Upper lobe of right lung (tissue), 1 donor: ENCODE data around the gene CHRDL2. TPM values are rescaled to one million over a fixed set of nuclear protein-coding genes. Genes with fewer than 3 reads are reported as not detected.

Source experiments
- ATAC-seq: fragments of 200-7000 bp; cut with Tn5 transposase; one replicate; pipeline ENCODE4 v1.9.1; 2020; ENCODE audit warnings: mild to moderate bottlenecking, moderate library complexity
- DNase-seq: peaks from one replicate; pipeline ENCODE4 v3.0.0-alpha.2; 2020
- H3K27ac ChIP-seq: fragments of 200-600 bp; one replicate; pipeline ENCODE4 v1.8.0; 2022
- H3K27me3 ChIP-seq: fragments of 200-600 bp; one replicate; pipeline ENCODE4 v1.8.0; 2022; ENCODE audit warnings: mild to moderate bottlenecking
- H3K36me3 ChIP-seq: fragments of 200-600 bp; one replicate; pipeline ENCODE4 v1.8.0; 2022
- H3K4me1 ChIP-seq: fragments of 200-600 bp; one replicate; pipeline ENCODE4 v1.8.0; 2022
- H3K4me3 ChIP-seq: fragments of 200-600 bp; one replicate; pipeline ENCODE4 v1.8.0; 2022; ENCODE audit warnings: mild to moderate bottlenecking
- H3K9me3 ChIP-seq: fragments of 200-600 bp; one replicate; pipeline ENCODE4 v1.8.0; 2022
- intact Hi-C: fragments of 100-400 bp; cut with DNase I; formaldehyde crosslinking; loops from one replicate; pipeline ENCODE4 v1.11.0; 2022
- total RNA-seq: library from RNA; stranded (reverse); fragmentation: NEBNext Ultra II Directional; extraction: Animal tissue kit (Norgen Biotek cat#: 25700); gene quantifications from one replicate; pipeline ENCODE4 v1.2.1, GENCODE V29; 2021
- TF ChIP-seq, protein P1 (sequence below): fragments of 200-600 bp; IDR thresholded peaks from one replicate; pipeline ENCODE4 v1.8.0; 2022; ENCODE audit warnings: antibody characterized with exemption
- donor health status: DM: no; HTN: yes; CAD: no; lungs with severe emphysema.

The CHRDL2 gene
- total RNA-seq, 1 donor from 2014 or later, result 1.6 TPM

DNA sequence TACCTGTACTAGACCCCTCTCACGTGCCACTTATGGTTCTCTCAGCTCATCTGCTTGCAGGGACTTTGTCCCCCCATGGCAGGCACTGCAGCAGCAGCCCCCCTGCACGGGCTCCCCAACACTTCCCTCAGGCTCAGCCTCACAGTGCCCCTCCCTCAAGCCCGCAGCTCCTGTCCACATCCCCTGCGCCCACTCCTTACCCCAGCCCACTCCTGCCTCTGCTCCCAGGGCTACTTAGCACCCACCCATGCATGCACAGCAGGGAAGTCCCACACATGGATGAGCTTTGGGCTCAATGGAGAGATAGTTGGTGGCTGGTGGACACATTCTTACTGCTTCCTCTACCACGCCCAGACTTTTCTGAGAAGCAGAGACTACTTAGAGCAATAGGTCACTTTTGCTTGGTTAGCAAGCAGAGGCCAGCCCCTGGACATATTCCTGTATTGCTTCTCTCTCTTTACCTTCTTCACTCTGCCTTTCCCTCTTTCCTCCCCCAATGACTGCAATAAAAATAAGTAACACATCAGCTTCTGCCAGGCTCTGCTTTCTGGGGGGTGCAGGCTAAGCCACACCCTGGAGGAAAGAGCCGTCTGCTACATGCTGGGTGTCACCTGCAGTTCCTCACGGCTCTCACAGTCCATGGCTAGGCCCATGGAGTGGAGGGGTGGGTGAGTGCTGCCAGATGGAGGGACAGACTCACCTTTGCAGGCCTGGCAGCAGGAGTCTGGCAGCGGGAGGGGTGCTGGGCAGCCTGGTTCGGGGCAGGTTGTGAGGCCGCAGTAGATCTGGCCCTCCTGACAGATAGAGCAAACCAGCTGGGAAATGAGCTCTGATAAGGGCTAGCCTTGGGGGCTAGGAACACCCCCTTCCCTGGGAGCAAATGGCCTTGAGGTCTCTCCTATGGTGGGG lies 23.4 kb downstream of the CHRDL2 start:
- H3K27ac ChIP-seq, result no peak overlapping the region

DNA sequence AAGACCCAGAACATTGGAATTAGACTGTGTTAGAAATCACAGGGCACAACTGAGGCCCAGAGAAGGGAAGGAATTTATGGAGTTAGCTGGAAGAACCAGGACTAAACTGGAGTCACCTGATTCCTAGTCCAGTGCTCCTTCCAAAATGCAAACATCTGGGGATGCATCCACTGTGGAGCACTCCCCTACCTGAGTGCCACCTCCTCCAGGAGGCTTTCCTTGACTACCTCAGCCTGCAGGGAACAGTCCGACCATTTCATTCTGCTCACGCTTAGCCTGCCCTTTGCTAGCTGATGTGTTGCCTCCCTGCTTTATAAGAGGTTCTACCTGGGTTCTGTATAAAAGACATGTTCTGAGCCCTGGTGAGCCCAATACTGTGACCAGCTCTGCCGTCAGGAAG lies 24.0 kb downstream of the CHRDL2 start:
- Histone ChIP-seq H3K27me3 (no peaks in the 10 kb centered on the region), H3K27ac (no peak overlapping the region), H3K9me3 (no peaks in the 10 kb centered on the region), H3K4me1 (no peaks in the 10 kb centered on the region), H3K36me3 (no peaks in the 10 kb centered on the region), H3K4me3 (no peak overlapping the region)
- TF ChIP-seq, protein P1, sequence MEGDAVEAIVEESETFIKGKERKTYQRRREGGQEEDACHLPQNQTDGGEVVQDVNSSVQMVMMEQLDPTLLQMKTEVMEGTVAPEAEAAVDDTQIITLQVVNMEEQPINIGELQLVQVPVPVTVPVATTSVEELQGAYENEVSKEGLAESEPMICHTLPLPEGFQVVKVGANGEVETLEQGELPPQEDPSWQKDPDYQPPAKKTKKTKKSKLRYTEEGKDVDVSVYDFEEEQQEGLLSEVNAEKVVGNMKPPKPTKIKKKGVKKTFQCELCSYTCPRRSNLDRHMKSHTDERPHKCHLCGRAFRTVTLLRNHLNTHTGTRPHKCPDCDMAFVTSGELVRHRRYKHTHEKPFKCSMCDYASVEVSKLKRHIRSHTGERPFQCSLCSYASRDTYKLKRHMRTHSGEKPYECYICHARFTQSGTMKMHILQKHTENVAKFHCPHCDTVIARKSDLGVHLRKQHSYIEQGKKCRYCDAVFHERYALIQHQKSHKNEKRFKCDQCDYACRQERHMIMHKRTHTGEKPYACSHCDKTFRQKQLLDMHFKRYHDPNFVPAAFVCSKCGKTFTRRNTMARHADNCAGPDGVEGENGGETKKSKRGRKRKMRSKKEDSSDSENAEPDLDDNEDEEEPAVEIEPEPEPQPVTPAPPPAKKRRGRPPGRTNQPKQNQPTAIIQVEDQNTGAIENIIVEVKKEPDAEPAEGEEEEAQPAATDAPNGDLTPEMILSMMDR, result no peak
- DNase-seq, result no peak
- no peak for ATAC-seq
- intact Hi-C loops, result no loop called here

More for the DNA sequence above, 23.4 kb downstream of the CHRDL2 start:
- Histone ChIP-seq H3K4me1 (no peaks in the 10 kb centered on the region), H3K4me3 (no peak overlapping the region), H3K27me3 (no peaks in the 10 kb centered on the region), H3K9me3 (no peaks in the 10 kb centered on the region), H3K36me3 (no peaks in the 10 kb centered on the region)
- ATAC-seq, result no peak
- TF ChIP-seq, protein P1, result no peak
- no peak for DNase-seq
- intact Hi-C loops, result no loop called here

DNA sequence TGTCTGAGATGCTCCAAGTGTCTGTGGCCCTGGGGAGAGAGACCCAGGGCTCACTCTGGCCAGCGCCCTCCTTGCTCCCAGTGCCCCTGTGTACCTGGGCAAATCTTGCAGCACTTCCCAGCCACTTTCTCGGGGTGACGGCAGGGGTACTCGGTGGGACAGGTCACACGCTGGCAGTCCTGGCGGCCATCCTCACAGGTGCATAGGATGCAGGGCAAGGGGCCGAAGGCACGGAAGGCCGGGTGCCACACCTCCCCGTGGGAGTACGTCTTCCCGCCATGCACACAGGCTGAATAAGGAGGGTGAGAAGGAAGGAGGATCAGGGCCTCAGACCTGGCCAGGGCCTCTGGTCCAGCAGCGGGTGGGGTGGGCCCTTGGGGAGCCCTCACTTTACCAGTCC lies 28.0 kb downstream of the CHRDL2 start:
- H3K4me1 ChIP-seq, result no peaks in the 10 kb centered on the region
- H3K27me3 ChIP-seq, result no peaks in the 10 kb centered on the region
- H3K9me3 ChIP-seq, result no peaks in the 10 kb centered on the region
- H3K4me3 ChIP-seq, result no peak overlapping the region
- intact Hi-C loops, result no loop called here
- H3K36me3 ChIP-seq, result no peaks in the 10 kb centered on the region
- DNase-seq, result no peak
- H3K27ac ChIP-seq, result no peak overlapping the region
- no peak for ATAC-seq
- TF ChIP-seq, protein P1, result no peak

DNA sequence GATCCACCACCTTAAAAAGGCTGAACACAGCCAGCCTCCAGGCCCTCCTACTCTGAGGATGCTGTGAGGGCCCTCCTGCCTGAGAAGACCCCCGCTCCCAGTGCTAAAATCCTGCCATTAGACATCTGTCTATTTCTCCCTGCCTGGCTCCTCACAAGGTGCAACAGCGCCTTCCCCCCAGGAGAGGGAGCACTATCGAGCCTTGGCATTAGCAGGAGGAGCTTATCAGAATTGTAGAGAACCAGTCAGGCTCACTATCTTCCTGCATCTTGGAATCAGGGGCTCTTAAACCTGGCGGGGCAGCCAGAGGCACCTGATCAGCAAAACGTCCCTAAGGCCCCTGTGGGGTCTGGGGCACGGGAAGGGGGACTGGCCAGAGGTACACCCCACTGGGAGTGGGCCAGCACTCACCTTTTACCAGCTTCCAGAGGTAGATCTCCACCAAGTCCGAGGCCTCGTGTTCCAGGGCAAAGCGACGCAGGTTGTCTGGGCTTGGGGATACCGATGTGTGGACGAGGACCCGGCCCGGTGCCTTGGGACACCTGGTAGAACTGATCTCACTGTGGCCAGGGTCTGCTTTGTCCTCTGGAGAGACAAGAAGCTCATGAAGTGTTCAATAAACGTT lies 28.7 kb downstream of the CHRDL2 start:
- Histone ChIP-seq H3K4me3 (no peak overlapping the region), H3K36me3 (no peaks in the 10 kb centered on the region), H3K9me3 (no peaks in the 10 kb centered on the region), H3K27me3 (no peaks in the 10 kb centered on the region), H3K27ac (no peak overlapping the region), H3K4me1 (peaks cover 4% of the 10 kb centered on the region)
- DNase-seq, result peak; percentile 78
- ATAC-seq, result peak; percentile 87
- intact Hi-C loops, result no loop called here
- TF ChIP-seq, protein P1, result peak; percentile 95

DNA sequence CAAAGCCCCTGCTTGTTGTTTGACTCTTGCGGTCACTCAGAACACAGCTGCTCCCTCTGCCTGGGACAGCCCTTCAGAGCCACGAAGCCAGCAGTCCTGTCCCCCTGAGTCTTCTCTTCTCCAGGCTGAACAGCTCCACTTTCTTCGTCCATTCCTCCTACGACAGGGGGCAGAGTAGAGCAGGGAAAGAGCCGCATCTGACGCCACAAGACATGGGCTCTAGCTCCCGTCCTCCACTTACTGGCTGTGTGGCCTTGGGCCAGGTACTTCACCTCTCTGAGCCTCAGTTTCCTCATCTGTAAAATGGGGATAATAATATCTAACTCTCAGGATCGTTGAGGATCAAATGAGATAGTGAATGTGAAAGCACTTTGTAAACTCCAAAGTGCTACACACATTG lies 29.9 kb downstream of the CHRDL2 start:
- TF ChIP-seq, protein P1, result peak; percentile 6
- Histone ChIP-seq H3K36me3 (no peaks in the 10 kb centered on the region), H3K27me3 (no peaks in the 10 kb centered on the region), H3K4me1 (peaks cover 15% of the 10 kb centered on the region), H3K9me3 (no peaks in the 10 kb centered on the region), H3K4me3 (no peak overlapping the region), H3K27ac (no peak overlapping the region)
- DNase-seq (no peak), ATAC-seq (no peak)
- intact Hi-C loops, result no loop called here
